Esophagus muscularis mucosa (tissue), 3 donors: ENCODE results near the gene GFY.

Experiments used
- CTCF ChIP-seq, 3 experiments: fragments of 200-600 bp in 2 of 3; fragments of 450-650 bp in 1 of 3; sonication (generic) in 2 of 3; IDR thresholded peaks; one replicate each; pipeline ENCODE4 v1.5.1; 2017 to 2019; ENCODE audit warnings: antibody characterized with exemption in 3 of 3, mild to moderate bottlenecking in 2 of 3, moderate library complexity in 1 of 3
- EP300 ChIP-seq: sonication (generic); formaldehyde crosslinking; IDR thresholded peaks from one replicate; pipeline ENCODE4 v1.6.1; 2017; ENCODE audit warnings: antibody characterized with exemption

- TF ChIP-seq CTCF (IDR thresholded peaks at IDR 0.05) (no peak), EP300 (no peak)
Measured at GRCh38 chr19:49419173-49419572, 6.0 kb upstream of the GFY start.
